SU-DHL-6 (cell line): ENCODE results near the gene ROR1.
"Not testable (repeated sequence)": the region's sequence is repeated elsewhere in the genome, so short reads cannot be mapped to it uniquely, and the experiment has no call there.

Experiments
- EZH2phosphoT487 ChIP-seq: fragments of 200-600 bp; sonication (generic), shearing (Covaris generic); conservative IDR thresholded peaks from 2 replicates; pipeline ENCODE4 v1.6.1; 2018; ENCODE audit warnings: mild to moderate bottlenecking, antibody characterized with exemption, low read length, moderate library complexity, mixed read lengths
- TF ChIP-seq, protein P1 (sequence below): fragments of 200-600 bp; sonication (generic); IDR thresholded peaks from one replicate; pipeline ENCODE4 v1.5.1; 2017; ENCODE audit warnings: antibody characterized with exemption, mild to moderate bottlenecking, low read length, moderate library complexity; ENCODE audit not compliant: insufficient read depth, poor library complexity, severe bottlenecking

DNA sequence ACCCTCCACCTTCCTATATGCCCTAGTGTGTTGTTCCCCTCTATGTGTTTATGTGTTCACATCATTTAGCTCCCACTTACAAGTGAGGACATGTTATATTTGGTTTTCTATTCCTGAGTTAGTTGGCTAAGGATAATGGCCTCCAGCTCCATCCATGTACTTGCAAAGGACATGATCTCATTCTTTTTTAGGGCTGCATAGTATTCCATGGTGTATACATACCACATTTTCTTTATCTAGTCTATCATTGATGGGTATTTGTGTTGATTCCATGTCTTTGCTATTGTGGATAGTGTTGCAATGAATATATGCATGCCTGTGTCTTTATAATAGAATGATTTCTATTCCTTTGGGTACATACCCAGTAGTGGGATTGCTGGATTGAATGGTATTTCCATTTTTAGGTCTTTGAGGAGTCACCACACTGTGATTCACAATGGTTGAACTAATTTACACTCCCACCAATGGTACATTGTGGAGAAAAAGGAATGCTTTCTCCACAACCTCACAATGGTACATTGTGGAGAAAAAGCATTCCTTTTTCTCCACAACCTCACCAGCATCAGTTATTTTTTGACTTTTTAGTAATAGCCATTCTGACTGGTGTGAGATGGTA, 52.5 kb downstream of the ROR1 start:
- TF ChIP-seq, protein P1, sequence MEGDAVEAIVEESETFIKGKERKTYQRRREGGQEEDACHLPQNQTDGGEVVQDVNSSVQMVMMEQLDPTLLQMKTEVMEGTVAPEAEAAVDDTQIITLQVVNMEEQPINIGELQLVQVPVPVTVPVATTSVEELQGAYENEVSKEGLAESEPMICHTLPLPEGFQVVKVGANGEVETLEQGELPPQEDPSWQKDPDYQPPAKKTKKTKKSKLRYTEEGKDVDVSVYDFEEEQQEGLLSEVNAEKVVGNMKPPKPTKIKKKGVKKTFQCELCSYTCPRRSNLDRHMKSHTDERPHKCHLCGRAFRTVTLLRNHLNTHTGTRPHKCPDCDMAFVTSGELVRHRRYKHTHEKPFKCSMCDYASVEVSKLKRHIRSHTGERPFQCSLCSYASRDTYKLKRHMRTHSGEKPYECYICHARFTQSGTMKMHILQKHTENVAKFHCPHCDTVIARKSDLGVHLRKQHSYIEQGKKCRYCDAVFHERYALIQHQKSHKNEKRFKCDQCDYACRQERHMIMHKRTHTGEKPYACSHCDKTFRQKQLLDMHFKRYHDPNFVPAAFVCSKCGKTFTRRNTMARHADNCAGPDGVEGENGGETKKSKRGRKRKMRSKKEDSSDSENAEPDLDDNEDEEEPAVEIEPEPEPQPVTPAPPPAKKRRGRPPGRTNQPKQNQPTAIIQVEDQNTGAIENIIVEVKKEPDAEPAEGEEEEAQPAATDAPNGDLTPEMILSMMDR = not testable (repeated sequence)
- TF ChIP-seq EZH2phosphoT487 = not testable (repeated sequence)
